H9 (cell line): ENCODE measurements around the gene DACH1. TPM values are rescaled to one million over a fixed set of nuclear protein-coding genes. Genes with fewer than 3 reads are reported as not detected.

Source experiments
- DNase-seq: peaks from one replicate; pipeline ENCODE4 v3.0.0-alpha.2; 2017
- H2AFZ ChIP-seq: one replicate; pipeline ENCODE4 v1.6.1; 2013; ENCODE audit warnings: mild to moderate bottlenecking, low read length, control low read depth, moderate library complexity
- H2AK5ac ChIP-seq: 2 replicates; pipeline ENCODE4 v1.6.1; 2013; ENCODE audit warnings: low read length, control low read depth, mixed read lengths; ENCODE audit not compliant: insufficient read length
- H2BK120ac ChIP-seq: one replicate; pipeline ENCODE4 v1.6.1; 2013; ENCODE audit warnings: low read depth, mild to moderate bottlenecking, low read length, control low read depth, inconsistent platforms; ENCODE audit not compliant: poor library complexity, severe bottlenecking
- H2BK12ac ChIP-seq: 2 replicates; pipeline ENCODE4 v1.6.1; 2013; ENCODE audit warnings: low read length, control low read depth, mixed read lengths, low read depth; ENCODE audit not compliant: insufficient read length
- H2BK15ac ChIP-seq: 2 replicates; pipeline ENCODE4 v1.6.1; 2013; ENCODE audit warnings: low read depth, low read length, control low read depth
- H2BK20ac ChIP-seq: one replicate; pipeline ENCODE4 v1.6.1; 2013; ENCODE audit warnings: low read depth, mild to moderate bottlenecking, low read length, control low read depth, inconsistent platforms; ENCODE audit not compliant: poor library complexity, severe bottlenecking
- H2BK5ac ChIP-seq: 2 replicates; pipeline ENCODE4 v1.6.1; 2013; ENCODE audit warnings: low read length, control low read depth, mixed read lengths; ENCODE audit not compliant: insufficient read length
- H3K14ac ChIP-seq: 2 replicates; pipeline ENCODE4 v1.6.1; 2013; ENCODE audit warnings: low read length, control low read depth; ENCODE audit not compliant: insufficient read depth
- H3K18ac ChIP-seq: 2 replicates; pipeline ENCODE4 v1.6.1; 2013; ENCODE audit warnings: low read depth, mild to moderate bottlenecking, mixed read lengths, low read length, control low read depth; ENCODE audit not compliant: insufficient read length
- H3K23ac ChIP-seq: 2 replicates; pipeline ENCODE4 v1.6.1; 2013; ENCODE audit warnings: low read length, control low read depth, mixed read lengths, low read depth; ENCODE audit not compliant: insufficient read length
- H3K23me2 ChIP-seq: 2 replicates; pipeline ENCODE4 v1.6.1; 2013; ENCODE audit warnings: low read depth, mild to moderate bottlenecking, mixed read lengths, low read length, control low read depth; ENCODE audit not compliant: insufficient read length, poor library complexity, severe bottlenecking
- H3K27ac ChIP-seq: 2 replicates; pipeline ENCODE4 v1.5.1; 2013; ENCODE audit warnings: low read length, control low read depth, mixed read lengths, low read depth; ENCODE audit not compliant: insufficient read length
- H3K27me3 ChIP-seq: 2 replicates; pipeline ENCODE4 v1.6.1; 2013; ENCODE audit warnings: low read length, control low read depth, inconsistent platforms; ENCODE audit not compliant: insufficient read depth
- H3K4ac ChIP-seq: 2 replicates; pipeline ENCODE4 v1.6.1; 2013; ENCODE audit warnings: low read depth, mild to moderate bottlenecking, control low read depth, inconsistent platforms, low read length, moderate library complexity
- H3K4me1 ChIP-seq: 2 replicates; pipeline ENCODE4 v1.6.1; 2013; ENCODE audit warnings: low read length, control low read depth, inconsistent platforms; ENCODE audit not compliant: insufficient read depth
- H3K4me2 ChIP-seq: 2 replicates; pipeline ENCODE4 v1.6.1; 2013; ENCODE audit warnings: low read length, control low read depth, mixed read lengths; ENCODE audit not compliant: insufficient read length, insufficient read depth
- H3K56ac ChIP-seq: 2 replicates; pipeline ENCODE4 v1.6.1; 2013; ENCODE audit warnings: low read depth, mild to moderate bottlenecking, mixed read lengths, low read length, control low read depth; ENCODE audit not compliant: insufficient read length
- H3K79me1 ChIP-seq: 2 replicates; pipeline ENCODE4 v1.6.1; 2013; ENCODE audit warnings: low read depth, mild to moderate bottlenecking, moderate library complexity, low read length, control low read depth, inconsistent platforms; ENCODE audit not compliant: insufficient read depth, poor library complexity, severe bottlenecking
- H3K79me2 ChIP-seq: 2 replicates; pipeline ENCODE4 v1.6.1; 2013; ENCODE audit warnings: low read length, control low read depth, inconsistent platforms; ENCODE audit not compliant: insufficient read depth
- H3K9ac ChIP-seq: 2 replicates; pipeline ENCODE4 v1.6.1; 2013; ENCODE audit warnings: low read length, control low read depth, mixed read lengths; ENCODE audit not compliant: insufficient read length; ENCODE audit errors: extremely low read depth
- H3K9me3 ChIP-seq: one replicate; pipeline ENCODE4 v1.6.1; 2013; ENCODE audit warnings: low read depth, low read length, inconsistent platforms; ENCODE audit not compliant: control insufficient read depth
- H3T11ph ChIP-seq: one replicate; pipeline ENCODE4 v1.6.1; 2013; ENCODE audit warnings: mild to moderate bottlenecking, low read length, control low read depth, inconsistent platforms
- H4K20me1 ChIP-seq: one replicate; pipeline ENCODE4 v1.6.1; 2013; ENCODE audit not compliant: control insufficient read depth, insufficient read length, insufficient read depth
- H4K5ac ChIP-seq: 2 replicates; pipeline ENCODE4 v1.6.1; 2013; ENCODE audit warnings: low read depth, mild to moderate bottlenecking, mixed read lengths, low read length, control low read depth; ENCODE audit not compliant: insufficient read length
- H4K8ac ChIP-seq: replicated peaks from 2 replicates; pipeline ENCODE4 v1.6.1; 2013; ENCODE audit warnings: low read length, control low read depth, mixed read lengths, low read depth; ENCODE audit not compliant: insufficient read length
- H4K91ac ChIP-seq: 2 replicates; pipeline ENCODE4 v1.6.1; 2013; ENCODE audit warnings: low read depth, mild to moderate bottlenecking, moderate library complexity, mixed read lengths, low read length, control low read depth; ENCODE audit not compliant: insufficient read length
- H3K27ac Mint-ChIP-seq, 3 experiments: 2 replicates in 2 of 3; 3 replicates in 1 of 3; pipeline ENCODE4 v1.8.0; 2020 to 2021; ENCODE audit warnings: mixed read lengths in 3 of 3, mild to moderate bottlenecking in 1 of 3, moderate library complexity in 1 of 3
- H3K27me3 Mint-ChIP-seq: 2 replicates; pipeline ENCODE4 v1.8.0; 2021; ENCODE audit warnings: low read depth, mild to moderate bottlenecking, moderate library complexity, mixed read lengths
- H3K36me3 Mint-ChIP-seq, 3 experiments: 2 replicates in 2 of 3; 3 replicates in 1 of 3; pipeline ENCODE4 v1.8.0; 2020 to 2021; ENCODE audit warnings: low read depth in 3 of 3, mixed read lengths in 3 of 3; ENCODE audit not compliant: insufficient read depth in 1 of 3
- H3K4me1 Mint-ChIP-seq, 2 experiments: 2 replicates each; pipeline ENCODE4 v1.8.0; 2020; ENCODE audit warnings: mixed read lengths in 2 of 2
- H3K4me3 Mint-ChIP-seq, 2 experiments: 2 replicates in 1 of 2; 3 replicates in 1 of 2; pipeline ENCODE4 v1.8.0; 2020 to 2021; ENCODE audit warnings: mild to moderate bottlenecking in 2 of 2, mixed read lengths in 2 of 2, moderate library complexity in 1 of 2
- H3K9me3 Mint-ChIP-seq, 2 experiments: 2 replicates in 1 of 2; 3 replicates in 1 of 2; pipeline ENCODE4 v1.8.0; 2020; ENCODE audit warnings: mild to moderate bottlenecking in 2 of 2, mixed read lengths in 2 of 2, moderate library complexity in 1 of 2
- CTCF ChIP-seq: fragments of 200-600 bp; sonication (generic); conservative IDR thresholded peaks from 3 replicates; pipeline ENCODE4 v1.8.0; 2021; ENCODE audit warnings: antibody characterized with exemption, mild to moderate bottlenecking
- WGBS: extraction: QIAGEN DNeasy Blood & Tissue Kit; methylation state at CpG from one replicate; pipeline ENCODE4 v1.1.7; 2013; ENCODE audit warnings: missing lambda C conversion rate, low lambda C conversion rate, mixed read lengths; ENCODE audit not compliant: insufficient read length; ENCODE audit errors: extremely low coverage; 5-methylcytosine and 5-hydroxymethylcytosine counted together
- total RNA-seq: library from RNA; stranded (reverse); gene quantifications from 2 replicates; pipeline ENCODE4 v1.2.1, GENCODE V29; 2021

Gene DACH1
- total RNA-seq, 1 experiment from 2014 or later: not detected

GRCh38 chr13:71772361-71772760, 94.6 kb downstream of the DACH1 start:
- no peaks in the 10 kb centered on the region for H3K4me1 ChIP-seq
- no peak overlapping the region for H3K27ac ChIP-seq
- no peak overlapping the region for H2BK20ac ChIP-seq
- no peak for DNase-seq
- no peak overlapping the region for H4K8ac ChIP-seq
- no peak overlapping the region for H3K4me3 Mint-ChIP-seq
- no peak overlapping the region for H3T11ph ChIP-seq
- H3K9me3 Mint-ChIP-seq: no peaks in the 10 kb centered on the region
- H2BK12ac ChIP-seq: no peak overlapping the region
- no CpG with 5 or more reads among the region's 1 CpG for WGBS
- H3K27me3 Mint-ChIP-seq: no peaks in the 10 kb centered on the region
- no peaks in the 10 kb centered on the region for H4K20me1 ChIP-seq
- no peak overlapping the region for H2BK15ac ChIP-seq
- no peak overlapping the region for H4K5ac ChIP-seq
- H3K14ac ChIP-seq: no peak overlapping the region
- H3K9ac ChIP-seq: no peak overlapping the region
- no peak overlapping the region for H3K23ac ChIP-seq
- H2BK5ac ChIP-seq: no peak overlapping the region
- H3K4me2 ChIP-seq: no peak overlapping the region
- no peaks in the 10 kb centered on the region for H3K27me3 ChIP-seq
- H3K4ac ChIP-seq: no peak overlapping the region
- no peak overlapping the region for H3K27ac Mint-ChIP-seq
- no peaks in the 10 kb centered on the region for H3K36me3 Mint-ChIP-seq
- no peak overlapping the region for H4K91ac ChIP-seq
- no peaks in the 10 kb centered on the region for H3K23me2 ChIP-seq
- no peaks in the 10 kb centered on the region for H3K9me3 ChIP-seq
- no peak overlapping the region for H2BK120ac ChIP-seq
- H3K79me1 ChIP-seq: no peaks in the 10 kb centered on the region
- no peak for TF ChIP-seq CTCF
- H3K18ac ChIP-seq: no peak overlapping the region
- no peaks in the 10 kb centered on the region for H3K79me2 ChIP-seq
- no peak overlapping the region for H2AFZ ChIP-seq
- no peak overlapping the region for H3K56ac ChIP-seq
- H2AK5ac ChIP-seq: no peak overlapping the region
- no peaks in the 10 kb centered on the region for H3K4me1 Mint-ChIP-seq
